NK-92 (cell line): Measurements from ENCODE around the gene PRICKLE4.
"Not testable (repeated sequence)": the region's sequence is repeated elsewhere in the genome, so short reads cannot be mapped to it uniquely, and the experiment has no call there.

Experiments
- DNase-seq: peaks from one replicate; lab custom pipeline; 2025; ENCODE audit not compliant: unreplicated experiment; lab: John Stamatoyannopoulos, UW

The PRICKLE4 gene

DNA sequence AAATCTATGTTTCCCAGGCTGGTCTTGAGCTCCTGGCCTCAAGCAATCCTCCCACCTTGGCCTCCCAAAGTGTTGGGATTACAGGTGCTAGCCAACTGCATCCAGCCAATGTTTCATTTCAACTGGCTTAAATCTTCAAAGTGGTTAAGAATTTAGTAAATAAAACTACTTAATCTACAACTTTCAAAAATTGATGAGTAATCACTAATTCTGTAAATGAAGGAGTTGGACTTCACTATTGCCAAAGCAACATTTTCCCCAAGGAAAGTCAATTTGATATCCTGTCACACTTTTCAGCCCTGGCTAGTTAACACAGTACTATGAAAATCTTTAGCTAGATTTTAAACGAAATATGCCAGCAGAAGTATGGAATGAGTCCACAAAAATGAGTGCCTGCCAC, 10.7 kb downstream of the PRICKLE4 start:
- no peak for DNase-seq

DNA sequence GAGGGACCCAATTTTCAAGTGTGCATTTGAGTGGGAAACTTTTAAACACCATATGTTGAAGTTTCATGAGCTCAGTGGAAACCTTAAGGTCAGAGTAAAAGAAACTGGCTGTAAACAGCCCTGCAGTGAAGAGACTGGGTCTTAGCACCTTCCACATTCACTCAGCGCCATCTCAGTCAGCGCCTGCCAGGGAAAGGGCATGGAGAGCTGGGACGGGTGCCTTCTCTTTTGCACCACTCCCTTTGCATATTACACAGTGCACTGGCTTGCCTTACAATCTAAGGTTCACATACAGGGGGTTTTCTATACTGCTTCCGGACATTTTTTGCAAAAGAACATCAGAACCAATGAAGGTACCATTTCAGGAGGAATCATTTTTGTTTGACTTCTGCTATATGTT, 11.4 kb downstream of the PRICKLE4 start:
- no peak for DNase-seq

DNA sequence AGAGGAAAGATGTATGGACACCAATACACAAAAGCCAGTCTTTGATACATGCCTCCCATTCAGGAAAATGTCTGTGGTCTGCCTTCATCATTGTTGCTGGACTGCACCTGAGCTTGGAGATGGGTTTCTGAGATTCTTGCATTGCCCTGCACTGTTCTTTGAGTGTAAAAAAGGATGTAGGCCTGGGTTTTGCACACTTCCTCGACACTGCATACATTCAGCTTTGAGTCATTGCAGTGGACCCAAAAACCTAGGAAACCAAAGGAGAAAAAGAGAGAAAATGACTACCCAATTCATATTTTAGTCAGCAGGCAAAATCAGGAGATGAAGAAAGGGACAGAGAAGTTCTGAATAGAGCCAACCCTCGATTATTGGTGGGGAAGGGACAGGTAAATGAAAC, 15.9 kb downstream of the PRICKLE4 start:
- DNase-seq = no peak

DNA sequence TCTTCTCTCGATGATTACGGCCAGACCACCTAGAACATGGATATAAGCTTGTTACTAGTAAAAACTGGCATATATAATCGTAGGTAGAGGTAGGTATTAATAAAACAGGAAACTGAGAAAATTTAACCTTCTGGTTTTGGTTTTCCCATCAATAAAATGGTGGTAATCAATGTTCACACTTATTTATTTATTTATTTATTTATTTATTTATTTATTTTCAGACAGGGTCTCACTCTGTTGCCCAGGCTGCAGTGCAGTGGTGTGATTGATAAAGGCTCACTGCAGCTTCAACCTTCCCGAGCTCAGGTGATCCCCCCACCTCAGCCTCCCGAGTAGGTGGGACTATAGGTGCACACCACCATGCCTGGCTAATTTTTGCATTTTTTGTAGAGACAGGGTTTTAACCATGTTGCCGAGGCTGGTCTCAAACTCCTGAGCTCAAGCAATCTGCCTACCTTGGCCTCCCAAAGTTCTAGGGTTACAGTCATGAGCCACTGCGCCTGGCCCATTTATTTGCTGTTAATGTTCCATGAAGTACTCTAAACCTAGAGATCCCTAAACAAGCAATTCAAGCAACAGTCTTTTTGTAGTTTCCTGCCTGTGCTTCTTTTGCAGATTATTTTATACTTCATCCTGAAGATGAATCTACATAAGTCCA, 18.4 kb downstream of the PRICKLE4 start:
- no peak for DNase-seq

DNA sequence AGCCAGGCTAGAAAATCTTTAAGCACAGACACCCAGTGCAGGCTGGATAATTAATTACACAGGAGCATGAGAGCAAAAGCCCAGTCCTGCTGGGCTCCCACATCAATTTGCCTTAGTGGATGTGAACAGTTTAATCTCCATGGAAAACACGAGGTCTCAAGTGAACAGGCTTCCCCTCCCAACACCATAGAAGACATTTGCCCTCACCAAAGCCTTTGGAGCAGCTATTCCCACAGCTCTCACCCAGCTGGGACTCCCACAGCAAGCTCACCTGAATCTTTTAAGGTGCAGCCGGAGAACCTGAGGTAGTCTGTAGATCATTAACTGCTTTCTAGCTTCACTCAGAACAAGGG, 19.0 kb downstream of the PRICKLE4 start:
- DNase-seq = no peak

DNA sequence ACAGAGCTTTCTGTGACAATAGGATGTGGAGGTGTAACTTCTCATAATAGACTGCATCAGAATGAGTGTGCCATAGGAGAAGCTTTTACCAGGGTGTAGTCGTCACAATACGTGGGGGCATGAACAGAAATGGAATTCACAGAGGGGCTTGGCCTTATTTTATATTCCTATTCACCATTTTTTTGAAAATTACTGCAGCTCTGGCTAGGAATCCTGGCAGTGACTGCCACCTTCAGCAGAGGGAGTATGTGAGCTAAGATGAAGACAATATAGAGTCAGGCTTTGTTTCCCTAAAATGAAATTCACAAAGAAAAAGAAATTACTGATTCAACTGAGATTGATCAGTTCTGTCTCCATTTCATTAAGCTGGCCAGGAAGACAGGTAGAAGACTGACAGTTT, 20.8 kb downstream of the PRICKLE4 start:
- DNase-seq = no peak

DNA sequence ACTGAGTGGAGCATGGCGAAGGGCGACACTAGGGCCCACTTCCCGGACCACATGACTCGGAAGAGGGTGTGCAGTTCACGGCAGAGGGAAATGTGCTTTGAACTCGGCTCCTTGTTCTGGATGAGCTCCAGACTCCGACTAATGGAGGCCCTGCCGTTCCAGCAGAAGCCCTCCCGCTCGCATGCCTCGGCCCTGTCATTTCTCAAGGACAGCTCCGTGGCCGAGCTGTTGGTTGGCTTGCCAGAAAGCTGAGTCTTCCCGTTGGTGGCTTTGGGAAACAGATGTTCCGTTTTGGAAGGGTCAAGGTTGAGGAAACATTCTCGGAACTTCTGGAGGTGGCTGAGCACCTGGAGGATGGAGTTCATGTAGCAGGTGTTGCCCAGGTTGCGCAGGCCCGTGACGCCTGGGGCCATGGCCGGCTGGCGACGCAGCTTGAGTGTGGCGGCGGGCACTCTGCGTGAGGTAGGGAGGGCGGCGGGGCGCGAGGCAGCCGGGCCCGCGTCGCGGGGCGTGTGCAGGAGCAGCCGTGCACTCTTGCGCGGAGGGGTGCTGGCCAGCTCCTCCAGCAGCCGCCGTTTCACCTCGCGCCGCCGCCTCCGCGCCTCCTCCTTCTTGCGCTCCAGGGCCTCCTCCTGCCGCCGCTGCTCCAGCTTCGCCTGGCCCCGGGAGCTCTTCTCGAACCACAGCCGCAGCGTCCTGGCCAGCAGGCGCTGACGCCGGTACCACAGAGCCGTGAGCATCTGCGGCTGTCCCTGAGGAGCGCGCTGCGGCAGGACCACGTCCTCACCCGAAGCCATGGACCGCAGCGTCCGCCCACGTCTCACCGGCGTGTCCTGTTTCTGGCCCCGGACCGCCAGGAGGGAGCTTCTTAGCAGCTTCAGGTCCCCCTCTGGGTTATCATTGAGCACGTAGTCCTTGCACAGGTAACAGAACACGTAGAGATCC, 25.5 kb downstream of the PRICKLE4 start:
- DNase-seq = no peak

DNA sequence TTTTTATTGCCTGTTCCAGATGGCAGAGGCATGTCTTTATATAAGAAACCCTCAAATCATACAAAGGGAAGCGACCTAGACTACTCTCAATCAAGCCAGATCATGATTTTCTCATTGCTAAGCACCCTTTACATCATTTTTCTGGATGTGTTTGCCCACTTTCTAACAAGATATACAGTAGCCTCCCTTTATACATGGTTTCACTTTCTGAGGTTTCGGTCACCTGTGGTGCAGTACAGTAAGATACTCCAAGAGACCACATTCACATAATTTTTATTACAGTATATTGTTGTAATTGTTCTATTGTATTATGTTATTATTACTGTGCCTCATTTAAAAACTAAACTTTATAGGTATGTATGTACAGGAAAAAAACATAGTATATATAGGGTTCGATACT, 30.5 kb downstream of the PRICKLE4 start:
- no peak for DNase-seq

DNA sequence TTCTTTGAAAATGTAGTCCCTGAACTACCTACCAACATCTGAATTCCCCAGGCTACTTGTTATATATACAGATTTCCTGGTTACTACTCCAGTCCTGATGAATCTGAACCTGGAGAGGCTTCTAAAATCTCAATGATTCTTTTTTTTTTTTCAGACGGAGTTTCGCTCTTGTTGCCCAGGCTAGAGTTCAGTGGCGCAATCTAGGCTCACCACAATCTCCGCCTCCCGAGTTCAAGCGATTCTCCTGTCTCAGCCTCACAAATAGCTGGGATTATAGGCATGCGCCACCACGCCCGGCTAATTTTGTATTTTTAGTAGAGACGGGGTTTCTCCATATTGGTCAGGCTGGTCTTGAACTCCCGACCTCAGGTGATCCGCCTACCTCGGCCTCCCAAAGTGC, 31.4 kb downstream of the PRICKLE4 start:
- DNase-seq = not testable (repeated sequence)

DNA sequence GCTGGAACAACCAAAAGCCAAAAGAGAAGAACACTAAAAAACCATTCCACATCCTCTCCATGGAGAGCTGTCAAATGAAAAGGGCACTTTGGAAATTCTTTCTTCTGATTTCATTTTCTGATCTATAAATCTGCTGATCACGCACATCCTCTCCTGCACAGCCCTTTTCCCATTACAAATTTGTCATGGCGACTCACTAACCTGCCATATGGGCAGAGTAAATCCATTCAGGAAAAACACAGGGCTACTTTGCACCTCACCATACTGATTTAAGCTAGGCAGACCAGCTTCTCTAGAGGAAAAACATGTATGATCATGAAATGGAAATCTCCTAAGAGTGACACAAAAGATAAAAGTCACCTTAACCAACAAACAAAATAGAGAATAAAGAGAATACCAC, 32.9 kb downstream of the PRICKLE4 start:
- DNase-seq = no peak

DNA sequence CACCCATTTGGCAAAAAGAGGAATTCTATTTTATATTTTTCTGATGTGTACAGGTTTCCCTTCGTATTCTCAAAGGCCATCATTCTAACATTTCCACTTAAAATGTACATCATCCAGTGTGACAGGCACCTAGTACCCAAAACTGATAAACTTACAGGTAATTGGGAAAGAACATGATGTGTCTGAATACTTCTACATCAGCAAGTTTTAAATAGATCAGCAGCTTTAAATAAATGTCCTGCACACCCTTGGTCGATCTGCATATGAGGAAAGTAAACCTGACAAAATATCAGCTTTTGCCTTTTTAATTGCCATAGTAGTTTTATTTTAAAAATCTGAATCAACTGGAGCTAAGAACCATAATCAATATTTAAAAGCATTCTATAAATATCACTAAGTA, 33.4 kb downstream of the PRICKLE4 start:
- DNase-seq = no peak

DNA sequence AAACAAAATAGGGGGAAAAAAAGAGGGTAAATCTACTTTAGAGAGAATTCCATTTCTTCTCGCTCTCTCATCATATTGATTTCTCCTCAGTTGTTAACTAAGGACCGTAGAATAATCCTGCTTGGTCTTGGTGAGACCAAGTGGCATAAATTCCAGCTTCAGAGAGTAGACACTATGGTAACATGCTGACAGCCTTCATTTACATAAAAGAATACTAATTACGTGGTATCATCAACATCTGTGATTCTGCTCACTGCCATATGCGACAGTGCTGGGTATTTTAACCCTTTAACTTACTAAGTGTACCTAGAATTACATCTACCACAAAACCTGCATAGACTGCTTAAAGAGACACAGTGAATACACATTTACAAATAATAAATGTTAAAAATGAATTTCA, 34.0 kb downstream of the PRICKLE4 start:
- DNase-seq = no peak

DNA sequence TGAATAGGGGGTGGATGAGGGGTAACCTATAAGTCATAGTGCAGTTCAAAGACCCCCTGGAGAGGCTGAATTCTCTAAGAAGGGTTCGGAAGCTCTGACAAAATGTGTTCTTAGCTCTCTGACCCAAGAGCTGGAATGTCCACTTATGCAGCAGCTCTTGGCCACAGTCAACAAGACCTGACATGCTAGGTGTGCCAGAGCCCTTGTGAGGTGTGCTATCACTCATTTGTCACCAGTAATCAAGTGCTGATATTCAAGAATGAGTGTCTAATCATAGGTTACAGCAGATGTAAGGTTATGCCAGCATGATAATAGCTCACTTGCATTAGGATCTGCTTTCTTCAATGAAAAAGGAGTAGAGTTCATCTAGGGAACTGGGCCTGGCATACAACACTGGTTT, 35.0 kb downstream of the PRICKLE4 start:
- DNase-seq = no peak

DNA sequence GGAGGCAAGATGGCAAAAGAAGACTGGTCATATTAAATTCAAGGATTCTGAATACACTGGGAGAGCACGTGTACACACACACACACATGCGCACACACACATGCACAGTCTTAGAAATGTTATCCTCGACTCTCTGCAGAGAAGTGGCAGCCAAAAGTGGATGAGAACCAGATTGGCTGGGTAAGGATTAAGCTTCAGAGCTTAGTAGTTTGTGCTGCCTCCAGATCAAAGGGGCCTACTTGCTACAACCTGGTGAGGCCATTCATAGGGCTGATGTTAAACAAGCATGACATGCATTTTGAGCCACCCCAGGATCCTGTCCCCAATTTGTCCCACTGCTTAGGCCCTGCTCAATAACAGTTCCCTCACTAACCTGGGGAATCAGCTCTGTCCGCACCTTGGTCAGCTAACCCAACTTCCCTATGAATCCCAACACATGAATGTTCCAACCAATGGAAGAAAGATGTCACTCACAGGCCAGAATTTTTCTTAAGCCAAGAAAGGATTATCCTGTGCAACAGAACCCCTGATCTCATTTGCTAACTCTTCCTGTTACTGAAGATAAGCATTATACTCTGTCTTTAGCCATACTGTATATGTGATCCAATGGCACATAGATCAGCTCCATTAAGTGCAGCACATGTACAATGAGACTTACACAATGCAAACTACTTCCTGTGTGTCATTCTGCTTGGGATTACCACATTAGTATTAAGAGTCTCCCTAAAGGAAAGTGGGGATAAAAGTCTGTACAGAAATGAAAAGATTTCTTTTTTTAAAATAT, 37.9 kb downstream of the PRICKLE4 start:
- DNase-seq = no peak

DNA sequence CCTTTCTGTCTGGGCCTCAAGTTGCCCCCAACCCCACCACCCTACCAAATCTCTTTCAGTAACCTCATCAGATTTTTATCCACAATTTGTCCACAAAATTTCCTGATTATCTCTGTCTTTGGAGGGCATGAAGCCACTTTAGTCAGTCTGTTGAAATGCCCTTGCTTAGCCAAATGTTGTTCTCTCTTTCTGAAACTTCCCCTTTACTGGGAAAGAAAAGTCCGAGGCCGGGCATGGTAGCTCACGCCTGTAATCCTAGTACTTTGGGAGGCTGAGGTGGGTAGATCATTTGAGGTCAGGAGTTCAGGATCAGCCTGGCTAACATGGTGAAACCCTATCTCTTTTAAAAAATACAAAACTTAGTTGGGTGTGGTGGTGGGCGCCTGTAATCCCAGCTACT, 40.7 kb downstream of the PRICKLE4 start:
- DNase-seq = no peak

DNA sequence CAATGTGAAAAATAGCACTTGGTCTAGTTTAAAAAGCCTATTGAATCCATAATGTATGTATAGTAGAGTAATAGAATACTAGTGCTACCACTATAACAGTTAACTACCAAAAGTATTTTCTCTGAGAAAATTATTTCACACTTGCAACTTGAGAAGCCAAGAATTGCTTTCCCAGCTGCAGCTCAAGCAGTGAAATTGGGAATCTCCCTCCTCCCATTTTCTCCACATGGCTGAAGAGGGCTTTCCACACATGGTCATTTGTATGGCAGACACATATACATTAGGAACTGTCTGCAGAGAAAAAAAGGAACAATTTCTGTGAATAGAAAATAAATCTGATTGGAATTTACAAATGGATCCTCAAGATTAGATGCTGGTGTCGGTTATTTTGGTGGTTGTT, 41.4 kb downstream of the PRICKLE4 start:
- DNase-seq = no peak

DNA sequence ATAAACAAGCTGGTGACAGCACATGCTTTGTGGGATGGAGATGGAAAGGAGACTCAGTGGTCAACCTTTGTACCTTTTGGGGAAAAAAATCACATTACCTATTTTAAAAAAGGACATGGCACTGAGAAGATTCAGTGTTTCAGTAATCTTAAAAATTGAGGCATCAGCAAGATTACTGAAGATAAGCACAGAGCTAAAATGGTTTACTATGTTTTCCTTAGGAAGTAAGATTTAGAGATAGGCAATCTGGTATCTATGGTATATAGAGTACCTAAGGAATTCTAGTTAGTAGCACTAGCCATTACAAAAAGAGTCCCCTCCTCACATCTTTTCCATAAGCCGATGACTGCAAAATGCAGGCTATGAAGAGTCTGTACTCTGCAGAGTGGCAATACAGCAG, 42.6 kb downstream of the PRICKLE4 start:
- DNase-seq = no peak

DNA sequence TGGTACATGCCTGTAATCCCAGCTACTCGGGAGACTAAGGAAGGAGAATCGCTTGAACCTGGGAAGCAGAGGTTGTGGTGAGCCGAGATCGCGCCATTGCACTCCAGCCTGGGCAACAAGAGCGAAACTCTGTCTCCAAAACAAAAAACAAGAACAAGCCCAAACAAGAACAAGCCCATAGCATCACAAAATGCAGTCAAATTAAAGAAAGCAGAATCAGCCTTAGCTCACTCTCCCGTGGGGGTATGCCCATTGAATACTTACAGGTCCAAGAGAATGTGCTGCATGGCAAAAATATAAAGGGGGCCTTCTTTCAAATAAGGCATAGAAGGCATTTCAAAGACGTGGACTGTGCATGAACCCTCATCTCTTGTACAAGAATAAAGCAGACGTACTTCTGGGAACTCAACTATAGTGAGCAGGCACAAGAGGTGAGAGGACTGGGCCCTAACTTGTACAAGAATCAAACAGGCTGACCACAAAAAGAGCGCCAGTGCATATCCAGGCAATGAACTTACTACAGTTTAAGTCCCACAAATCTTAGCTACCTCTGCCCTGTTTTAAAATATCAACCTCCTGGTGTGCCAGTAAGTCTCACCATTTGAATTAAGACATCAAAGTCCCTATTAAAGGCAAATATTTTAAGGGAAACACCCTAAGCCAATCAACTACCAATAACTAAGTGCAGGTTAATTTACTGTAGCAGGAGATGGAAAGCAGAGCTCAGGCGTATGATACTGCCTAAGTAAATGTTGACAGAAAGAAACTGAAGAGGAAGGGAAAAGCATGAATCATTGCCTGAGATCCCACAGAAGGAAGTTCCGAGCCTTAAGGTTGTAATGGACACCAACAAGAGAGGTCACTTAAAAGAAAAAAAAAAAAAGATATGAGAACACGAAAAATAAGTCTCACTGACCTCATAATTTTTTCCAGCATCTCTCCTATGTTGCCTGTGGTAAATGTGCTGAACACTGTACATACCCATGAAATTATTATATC, 44.3 kb downstream of the PRICKLE4 start:
- no peak for DNase-seq

DNA sequence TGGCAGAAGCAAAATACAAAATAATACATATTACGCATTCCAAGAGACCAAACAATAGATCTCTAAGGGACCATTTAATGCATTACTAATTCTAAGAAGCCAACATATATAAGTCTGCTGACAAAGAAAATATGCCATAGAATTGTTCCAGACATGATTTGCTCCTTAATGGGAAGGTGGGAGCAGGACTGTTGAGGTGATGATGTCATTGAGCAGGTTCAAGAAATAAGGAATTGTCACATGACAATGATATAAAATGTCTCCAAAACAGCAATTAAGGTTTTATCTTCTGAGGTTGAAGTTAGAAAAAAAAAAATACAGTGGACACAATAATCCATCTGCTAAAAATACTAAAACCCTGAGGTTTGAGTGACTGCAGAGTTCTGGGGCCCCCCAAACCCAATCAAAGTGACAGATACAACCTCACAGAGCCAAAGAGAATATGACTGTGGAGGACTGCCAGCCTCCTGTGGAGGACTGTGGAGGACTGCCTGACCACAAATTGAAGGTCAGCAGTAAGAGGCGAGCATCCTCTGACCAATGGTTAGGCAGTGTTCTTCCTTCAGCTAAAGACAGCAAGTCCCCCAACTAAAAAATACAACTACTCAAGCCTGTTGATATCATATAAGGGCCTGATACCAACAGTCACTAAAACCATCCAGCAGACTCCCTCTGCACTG, 45.9 kb downstream of the PRICKLE4 start:
- DNase-seq = no peak

DNA sequence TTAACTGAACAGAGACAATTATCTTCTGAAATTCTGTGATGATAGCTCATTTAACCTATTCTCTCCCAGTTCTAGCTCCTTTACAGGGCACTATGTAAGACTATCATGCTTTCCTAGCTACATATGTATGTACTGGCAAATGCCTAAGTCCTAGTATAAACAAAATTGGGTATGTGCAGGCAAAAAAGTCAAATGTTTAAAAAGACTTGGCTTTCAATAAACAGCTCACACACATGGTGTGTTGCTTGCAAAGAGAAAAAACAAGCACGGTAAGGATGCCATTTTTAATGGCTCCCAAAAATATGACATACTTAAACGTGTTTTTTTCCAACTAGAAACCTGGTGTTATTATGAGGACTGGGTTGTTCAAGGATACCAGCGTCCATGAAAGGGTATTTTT, 51.7 kb downstream of the PRICKLE4 start:
- DNase-seq = no peak
